Erythroblast (primary cell): ENCODE results near the gene KRTAP5-10.
"Not testable (repeated sequence)": the region's sequence is repeated elsewhere in the genome, so short reads cannot be mapped to it uniquely, and the experiment has no call there.

ENCODE experiments used
- GATA1 ChIP-seq: IDR thresholded peaks from 2 replicates; pipeline ENCODE4 v1.6.1; 2011; ENCODE audit warnings: low read depth, mild to moderate bottlenecking, control low read depth, low read length, moderate library complexity
- POLR2A ChIP-seq: IDR thresholded peaks from 2 replicates; pipeline ENCODE4 v1.6.1; 2011; ENCODE audit warnings: mild to moderate bottlenecking, low read length

- TF ChIP-seq POLR2A, GATA1: not testable (repeated sequence)
Measured at GRCh38 chr11:71608272-71608671, 42.9 kb downstream of the KRTAP5-10 start.
